Measurements from ENCODE around the gene RPL5.

DNA sequence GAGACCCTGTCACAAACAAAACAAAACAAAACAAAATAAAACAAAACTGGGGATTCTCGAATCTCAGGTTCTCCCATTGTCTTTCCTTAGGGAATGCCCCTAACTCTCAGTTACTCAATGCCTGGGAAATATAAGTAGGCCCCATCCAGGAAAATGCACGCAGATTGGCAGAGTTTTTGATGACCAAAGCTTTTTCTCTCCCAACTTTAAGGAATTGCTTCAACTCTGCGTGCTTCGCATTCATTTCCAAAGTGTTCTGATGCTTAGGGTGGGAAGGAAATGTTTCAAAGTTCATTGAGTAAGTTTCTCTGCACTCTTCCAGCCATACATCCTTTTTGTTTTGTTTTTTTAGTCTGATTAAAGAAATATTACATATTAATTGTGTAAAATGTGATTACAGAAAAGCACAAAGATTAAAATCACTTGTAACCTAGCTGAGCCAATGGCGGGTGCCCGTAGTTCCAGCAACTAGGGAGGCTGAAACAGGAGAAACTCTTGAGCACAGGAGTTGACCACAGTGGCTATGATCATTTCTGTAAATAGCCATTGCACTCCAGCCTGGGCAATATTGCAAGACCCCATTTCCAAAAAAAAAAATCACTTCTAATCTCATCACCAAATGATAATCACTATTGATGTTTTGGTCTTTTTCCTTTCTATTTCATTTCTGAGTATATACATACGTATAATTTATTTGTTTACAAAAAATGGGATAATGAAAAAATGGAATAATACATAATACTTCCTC lies 28.5 kb upstream of the RPL5 start:
- TF ChIP-seq, protein P1, sequence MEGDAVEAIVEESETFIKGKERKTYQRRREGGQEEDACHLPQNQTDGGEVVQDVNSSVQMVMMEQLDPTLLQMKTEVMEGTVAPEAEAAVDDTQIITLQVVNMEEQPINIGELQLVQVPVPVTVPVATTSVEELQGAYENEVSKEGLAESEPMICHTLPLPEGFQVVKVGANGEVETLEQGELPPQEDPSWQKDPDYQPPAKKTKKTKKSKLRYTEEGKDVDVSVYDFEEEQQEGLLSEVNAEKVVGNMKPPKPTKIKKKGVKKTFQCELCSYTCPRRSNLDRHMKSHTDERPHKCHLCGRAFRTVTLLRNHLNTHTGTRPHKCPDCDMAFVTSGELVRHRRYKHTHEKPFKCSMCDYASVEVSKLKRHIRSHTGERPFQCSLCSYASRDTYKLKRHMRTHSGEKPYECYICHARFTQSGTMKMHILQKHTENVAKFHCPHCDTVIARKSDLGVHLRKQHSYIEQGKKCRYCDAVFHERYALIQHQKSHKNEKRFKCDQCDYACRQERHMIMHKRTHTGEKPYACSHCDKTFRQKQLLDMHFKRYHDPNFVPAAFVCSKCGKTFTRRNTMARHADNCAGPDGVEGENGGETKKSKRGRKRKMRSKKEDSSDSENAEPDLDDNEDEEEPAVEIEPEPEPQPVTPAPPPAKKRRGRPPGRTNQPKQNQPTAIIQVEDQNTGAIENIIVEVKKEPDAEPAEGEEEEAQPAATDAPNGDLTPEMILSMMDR (IDR thresholded peaks at IDR 0.05): no peak
- TF ChIP-seq EZH2 (IDR thresholded peaks at IDR 0.05; ENCODE audit: borderline replicate concordance, insufficient read depth, low read depth, low read length, poor library complexity, severe bottlenecking): no peak
